ENCODE measurements around the gene ANKRD28.

ANKRD28 gene

DNA sequence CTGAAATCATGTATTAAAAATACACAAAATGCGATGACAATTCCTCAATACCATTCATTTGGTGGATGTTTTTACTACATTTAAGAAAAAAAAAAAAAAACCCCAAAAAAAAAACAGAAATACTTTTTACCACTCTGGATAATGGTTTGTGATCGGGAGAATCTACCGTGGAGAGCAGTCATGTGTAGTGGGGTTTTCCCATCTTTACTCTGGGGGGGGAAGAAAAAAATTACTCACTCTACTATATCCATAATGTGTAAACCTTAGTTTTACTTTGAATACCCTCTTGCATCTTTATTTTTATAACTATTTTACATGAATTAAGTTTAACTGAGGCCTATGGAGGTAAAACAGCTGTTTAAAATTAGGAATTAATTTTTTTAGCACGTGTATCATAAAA lies 83.3 kb downstream of the ANKRD28 start:
- no peak for DNase-seq

- no peak for DNase-seq
Observed at GRCh38 chr3:15713364-15713763, 84.4 kb downstream of the ANKRD28 start.

GRCh38 chr3:15711281-15711680 lies 86.5 kb downstream of the ANKRD28 start:
- DNase-seq: no peak

DNA sequence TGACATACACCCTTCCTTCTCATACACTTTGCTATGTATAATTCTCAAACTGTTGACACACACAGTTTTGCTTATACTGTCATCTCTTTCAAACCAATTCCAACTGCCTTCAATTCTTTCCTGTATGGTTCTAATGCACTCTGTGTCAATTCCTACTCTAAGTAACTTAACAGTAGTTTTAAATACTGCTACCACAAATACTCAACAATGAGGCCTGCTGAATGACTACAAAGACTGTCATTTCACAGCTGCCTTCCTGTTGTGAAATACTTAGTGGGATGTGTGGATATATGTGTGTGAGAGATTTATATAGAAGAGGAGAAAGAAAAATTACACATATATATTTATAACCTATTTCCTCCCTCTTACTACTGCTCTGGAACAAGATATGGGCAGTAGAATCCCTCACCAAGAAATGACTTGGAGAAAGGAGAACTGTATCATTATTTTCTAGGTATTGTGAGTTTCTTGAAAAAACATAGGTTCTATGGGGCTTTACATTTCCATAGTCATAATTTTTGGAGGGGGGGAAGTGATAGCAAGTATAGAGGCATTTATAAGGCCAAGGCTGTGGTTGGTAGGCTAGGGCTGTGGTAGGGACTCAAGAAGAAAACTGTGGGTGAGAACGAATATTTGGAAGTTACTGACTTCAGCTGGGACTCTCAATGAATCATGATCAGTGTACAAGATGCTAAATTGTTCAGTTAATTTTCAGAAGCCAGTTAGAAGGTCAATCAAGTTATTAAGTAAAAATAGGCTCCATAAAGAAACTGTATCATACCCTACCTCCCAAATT lies 88.7 kb downstream of the ANKRD28 start:
- no peak for DNase-seq

GRCh38 chr3:15707779-15708178 lies 90.0 kb downstream of the ANKRD28 start:
- DNase-seq: no peak

DNA sequence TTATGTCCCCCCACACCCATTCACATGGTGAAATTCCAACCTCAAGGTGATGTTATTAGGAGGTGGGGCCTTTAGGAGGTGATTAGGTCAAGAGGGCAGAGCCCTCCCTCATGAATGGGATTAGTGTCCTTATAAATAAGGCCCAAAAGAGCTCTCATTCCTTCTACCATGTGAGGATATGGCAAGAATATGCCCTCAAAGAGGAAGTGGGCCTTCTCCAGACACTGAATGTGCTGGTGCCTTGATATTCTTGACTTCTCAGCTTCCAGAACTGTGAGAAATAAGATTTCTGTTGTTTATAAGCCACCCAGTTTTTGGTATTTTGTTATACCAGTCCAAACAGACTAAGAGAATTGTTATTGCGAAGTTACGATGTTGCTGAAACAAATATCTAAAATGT lies 94.4 kb downstream of the ANKRD28 start:
- no peak for DNase-seq

DNA sequence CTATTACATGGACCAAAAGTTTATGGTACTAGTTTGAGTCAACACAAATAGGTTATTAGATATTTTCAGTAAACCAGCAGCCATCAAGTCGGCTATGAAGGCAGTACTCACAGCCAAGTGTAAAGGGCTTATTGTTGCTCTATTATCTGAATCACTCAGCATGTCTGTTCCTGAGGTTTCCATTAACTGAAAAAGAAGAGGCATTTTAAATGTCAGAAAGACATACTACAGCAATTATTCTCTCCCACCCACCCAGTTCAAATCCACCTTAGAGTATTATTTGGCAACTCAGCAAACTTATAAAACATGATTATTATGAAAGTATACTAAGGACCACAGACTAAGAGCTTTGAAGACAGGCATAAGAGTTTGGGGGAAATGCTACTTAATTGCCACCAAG lies 103.2 kb downstream of the ANKRD28 start:
- no peak for DNase-seq

GRCh38 chr3:15693355-15693754 lies 104.4 kb downstream of the ANKRD28 start:
- no peak for DNase-seq

DNA sequence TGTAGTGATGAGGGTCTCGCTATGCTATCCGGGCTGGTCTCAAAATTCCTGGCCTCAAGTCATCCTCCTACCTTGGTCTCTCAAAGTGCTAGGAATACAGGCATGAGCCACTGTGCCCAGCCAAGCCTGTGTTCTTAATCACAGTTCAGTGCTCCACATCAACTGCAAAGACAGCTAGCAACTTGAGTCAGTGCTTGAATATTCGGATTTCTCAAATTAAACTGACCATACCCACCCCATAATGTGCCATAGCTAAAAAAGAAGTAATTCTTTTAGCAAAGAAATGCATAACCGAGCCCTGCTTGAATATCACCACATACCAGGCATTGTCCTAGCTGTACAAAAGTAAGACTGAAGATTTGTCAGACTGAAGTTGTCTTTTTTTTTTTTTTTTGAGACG lies 107.0 kb downstream of the ANKRD28 start:
- DNase-seq: no peak

DNA sequence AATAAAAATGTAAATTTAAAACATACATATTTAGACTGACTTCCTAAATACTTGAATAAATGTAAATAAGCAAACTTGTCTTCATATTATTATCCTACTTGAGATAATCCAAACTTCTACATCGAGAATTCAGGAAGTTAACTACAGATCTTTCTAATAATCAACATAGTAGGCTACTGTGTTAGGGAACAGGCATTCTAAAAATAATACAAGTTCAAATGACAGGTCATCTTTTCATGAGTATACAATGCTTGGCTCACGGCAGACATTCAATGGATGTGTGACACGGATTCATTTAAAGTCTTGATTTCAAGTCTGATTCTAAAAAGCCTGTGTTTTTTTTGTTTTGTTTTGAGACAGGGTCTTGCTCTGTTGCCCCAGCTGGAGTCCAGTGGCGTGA lies 107.5 kb downstream of the ANKRD28 start:
- no peak for DNase-seq

DNA sequence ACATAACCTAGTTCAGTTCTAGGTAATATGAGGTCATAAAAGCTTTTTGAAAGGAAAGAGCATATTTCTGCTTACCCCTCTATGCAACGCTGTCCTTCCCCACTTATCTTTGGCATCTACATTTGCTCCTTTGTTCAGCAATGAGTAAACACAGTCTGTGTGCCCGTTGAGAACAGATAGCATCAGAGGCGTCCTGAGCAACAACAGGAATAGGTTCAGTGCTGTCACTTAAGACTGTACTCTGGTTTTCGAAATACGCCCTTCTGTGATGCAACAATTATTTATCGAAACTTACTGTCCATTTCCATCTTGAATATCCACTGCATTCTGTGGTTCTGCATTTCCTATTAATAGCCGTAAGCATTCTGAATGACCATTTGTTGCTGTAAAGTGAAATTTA lies 111.9 kb downstream of the ANKRD28 start:
- DNase-seq: no peak

DNA sequence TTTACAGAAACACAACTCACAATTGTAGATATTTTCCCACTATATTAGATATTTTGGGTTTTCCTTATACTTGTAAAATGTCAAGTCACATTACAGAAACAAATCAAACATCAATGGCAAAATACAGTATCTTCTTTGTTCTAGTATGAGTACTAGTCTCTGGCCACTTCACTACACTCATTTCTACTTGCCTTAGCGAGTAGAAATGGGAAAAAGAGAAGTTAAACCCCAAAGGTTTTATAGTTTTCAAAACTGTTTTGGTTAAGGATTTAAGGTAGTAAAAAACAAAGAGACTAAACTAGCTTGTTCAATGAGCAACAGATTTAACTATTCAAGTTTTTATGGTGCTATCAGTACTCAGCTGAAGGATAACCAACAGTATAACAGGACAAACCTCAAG lies 114.5 kb downstream of the ANKRD28 start:
- no peak for DNase-seq

GRCh38 chr3:15682561-15683185 lies 115.1 kb downstream of the ANKRD28 start:
- no peak for DNase-seq

- DNase-seq: peak; percentile 23
Observed at GRCh38 chr3:15681668-15682067, 116.1 kb downstream of the ANKRD28 start.

- DNase-seq: no peak
Observed at GRCh38 chr3:15679306-15679705, 118.5 kb downstream of the ANKRD28 start.

- DNase-seq: no peak
Observed at GRCh38 chr3:15676259-15676658, 121.5 kb downstream of the ANKRD28 start.

- DNase-seq: no peak
Observed at GRCh38 chr3:15673536-15673935, 124.2 kb downstream of the ANKRD28 start.

DNA sequence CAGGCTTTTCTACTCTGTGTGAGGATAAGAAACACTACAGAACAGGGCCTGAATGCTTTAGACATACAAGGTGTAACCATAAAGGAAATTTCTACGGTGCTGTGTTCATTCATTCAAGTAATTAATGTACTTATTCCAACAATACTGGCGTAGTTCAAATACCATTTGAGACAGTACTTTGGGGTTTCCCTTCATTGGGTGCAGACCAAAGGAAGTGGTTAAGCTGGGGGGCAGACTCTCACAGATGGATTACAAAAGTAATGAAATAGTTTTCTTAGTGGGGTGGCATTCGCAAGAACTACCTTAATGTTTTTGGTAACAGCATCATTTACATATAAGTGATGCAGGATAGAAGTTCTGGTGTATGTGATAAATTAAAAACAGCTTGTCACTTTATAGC lies 130.3 kb downstream of the ANKRD28 start:
- DNase-seq: no peak

GRCh38 chr3:15666277-15666676 lies 131.5 kb downstream of the ANKRD28 start:
- DNase-seq: no peak

- no peak for DNase-seq
Observed at GRCh38 chr3:15665510-15666150, 132.1 kb downstream of the ANKRD28 start.

GRCh38 chr3:15664144-15664543 lies 133.6 kb downstream of the ANKRD28 start:
- DNase-seq: no peak

- no peak for DNase-seq
Observed at GRCh38 chr3:15660055-15660935, 137.5 kb downstream of the ANKRD28 start.

Measured in CD4-positive, alpha-beta T cell treated with Interferon gamma for 1 hour (primary cell).